Neuronal stem cell (in vitro differentiated cells): ENCODE data around the gene SMARCC2.
A peak's percentile ranks its signal among the peaks of the same experiment; 100 is the strongest.

Source experiments
- DNase-seq: peaks from one replicate; pipeline ENCODE4 v3.0.0-alpha.2; 2013; ENCODE audit warnings: low spot score
- H2AFZ ChIP-seq: one replicate; pipeline ENCODE4 v1.6.1; 2013; ENCODE audit warnings: mild to moderate bottlenecking, low read length, inconsistent platforms
- H2AK5ac ChIP-seq: 2 replicates; pipeline ENCODE4 v1.6.1; 2013; ENCODE audit warnings: low read depth, mild to moderate bottlenecking, inconsistent platforms, low read length, moderate library complexity, mixed read lengths
- H2BK120ac ChIP-seq: 2 replicates; pipeline ENCODE4 v1.6.1; 2013; ENCODE audit warnings: low read depth, mild to moderate bottlenecking, inconsistent platforms, low read length, moderate library complexity, mixed read lengths
- H2BK12ac ChIP-seq: one replicate; pipeline ENCODE4 v1.6.1; 2013; ENCODE audit warnings: low read length, inconsistent platforms
- H2BK15ac ChIP-seq: 2 replicates; pipeline ENCODE4 v1.6.1; 2013; ENCODE audit warnings: mild to moderate bottlenecking, low read length, inconsistent platforms, mixed read lengths
- H2BK5ac ChIP-seq: one replicate; pipeline ENCODE4 v1.6.1; 2013; ENCODE audit warnings: inconsistent platforms, mild to moderate bottlenecking, low read length, moderate library complexity
- H3K14ac ChIP-seq: one replicate; pipeline ENCODE4 v1.6.1; 2013; ENCODE audit warnings: low read length, inconsistent platforms
- H3K18ac ChIP-seq: 2 replicates; pipeline ENCODE4 v1.6.1; 2013; ENCODE audit warnings: low read length, inconsistent platforms
- H3K23ac ChIP-seq: 2 replicates; pipeline ENCODE4 v1.6.1; 2013; ENCODE audit warnings: low read depth, mild to moderate bottlenecking, mixed read lengths, low read length, inconsistent platforms; ENCODE audit not compliant: poor library complexity
- H3K27ac ChIP-seq: replicated peaks from 3 replicates; pipeline ENCODE4 v1.5.1; 2013; ENCODE audit warnings: low read length, inconsistent platforms
- H3K27me3 ChIP-seq, 3 experiments: 2 replicates each; pipeline ENCODE4 v1.6.1; 2013; ENCODE audit warnings: low read length in 3 of 3, mild to moderate bottlenecking in 2 of 3, inconsistent platforms in 1 of 3, low read depth in 1 of 3, mixed read lengths in 1 of 3, moderate library complexity in 1 of 3; ENCODE audit not compliant: control insufficient read depth in 3 of 3, insufficient read depth in 3 of 3
- H3K36me3 ChIP-seq, 2 donors: replicated peaks in 1 of 2; 2 replicates each; pipeline ENCODE4 v1.6.1; 2013; ENCODE audit warnings: low read length in 2 of 2; ENCODE audit not compliant: control insufficient read depth in 2 of 2, insufficient read depth in 2 of 2
- H3K4ac ChIP-seq: 2 replicates; pipeline ENCODE4 v1.6.1; 2013; ENCODE audit warnings: inconsistent platforms, mild to moderate bottlenecking, low read length, moderate library complexity
- H3K4me1 ChIP-seq, 2 donors: 1 replicate in 1 of 2; 2 replicates in 1 of 2; pipeline ENCODE4 v1.6.1; 2013; ENCODE audit warnings: low read length in 2 of 2, low read depth in 1 of 2; ENCODE audit not compliant: control insufficient read depth in 2 of 2, insufficient read depth in 1 of 2
- H3K4me2 ChIP-seq: one replicate; pipeline ENCODE4 v1.6.1; 2013; ENCODE audit warnings: mild to moderate bottlenecking, low read length, inconsistent platforms; ENCODE audit not compliant: insufficient read depth, poor library complexity, severe bottlenecking
- H3K4me3 ChIP-seq, 2 donors: 2 replicates each; pipeline ENCODE4 v1.5.1; 2013; ENCODE audit warnings: low read length in 2 of 2, mild to moderate bottlenecking in 2 of 2, inconsistent platforms in 1 of 2, moderate library complexity in 1 of 2
- H3K79me1 ChIP-seq: one replicate; pipeline ENCODE4 v1.6.1; 2013; ENCODE audit warnings: low read depth, mild to moderate bottlenecking, inconsistent platforms, low read length, moderate library complexity
- H3K9ac ChIP-seq: one replicate; pipeline ENCODE4 v1.6.1; 2013; ENCODE audit warnings: mild to moderate bottlenecking, low read depth, low read length, inconsistent platforms; ENCODE audit not compliant: poor library complexity
- H3K9me3 ChIP-seq, 2 donors: replicated peaks in 1 of 2; 2 replicates each; pipeline versions ENCODE3 to v1.6.1; 2013; ENCODE audit warnings: low read length in 2 of 2, mild to moderate bottlenecking in 2 of 2, inconsistent platforms in 1 of 2, low read depth in 1 of 2, mixed read lengths in 1 of 2, moderate library complexity in 1 of 2; ENCODE audit not compliant: control insufficient read depth in 2 of 2, insufficient read depth in 1 of 2
- H4K8ac ChIP-seq: one replicate; pipeline ENCODE4 v1.6.1; 2013; ENCODE audit warnings: low read depth, mild to moderate bottlenecking, inconsistent platforms, low read length, moderate library complexity
- H4K91ac ChIP-seq: one replicate; pipeline ENCODE4 v1.6.1; 2013; ENCODE audit warnings: low read length, low read depth, mild to moderate bottlenecking, inconsistent platforms; ENCODE audit not compliant: poor library complexity
- WGBS, 2 donors: extraction: QIAGEN DNeasy Blood & Tissue Kit; methylation state at CpG; one replicate each; pipeline ENCODE4 v1.1.7; 2013; ENCODE audit warnings: missing lambda C conversion rate in 2 of 2, mixed read lengths in 1 of 2; ENCODE audit not compliant: insufficient read length in 2 of 2, insufficient replicate concordance in 1 of 2; ENCODE audit errors: extremely low coverage in 2 of 2; 5-methylcytosine and 5-hydroxymethylcytosine counted together

The SMARCC2 gene

GRCh38 chr12:56178347-56178746, 10.9 kb downstream of the SMARCC2 start:
- no CpG with 5 or more reads among the region's 3 CpGs for WGBS, 2 donors
- Histone ChIP-seq H2AFZ (no peak overlapping the region), H3K9ac (no peak overlapping the region), H2AK5ac (no peak overlapping the region), H3K36me3 (peaks cover 53 to 90% of the 10 kb centered on the region in 2 donors), H3K4me2 (no peak overlapping the region), H2BK5ac (no peak overlapping the region), H2BK120ac (no peak overlapping the region), H3K14ac (no peak overlapping the region), H3K4me3 (peak overlapping the region in 1 of 2 donors; percentile 52), H3K18ac (no peak overlapping the region), H3K27me3 (no peaks in the 10 kb centered on the region), H4K8ac (no peak overlapping the region), H4K91ac (no peak overlapping the region), H3K9me3 (peaks cover 4 to 7% of the 10 kb centered on the region in 2 donors), H2BK12ac (no peak overlapping the region), H3K27ac (no peak overlapping the region), H3K79me1 (no peaks in the 10 kb centered on the region), H3K23ac (no peak overlapping the region), H3K4ac (no peak overlapping the region), H3K4me1 (no peaks in the 10 kb centered on the region), H2BK15ac (no peak overlapping the region)
- DNase-seq = no peak

- no peak overlapping the region for H4K91ac ChIP-seq
- H3K27ac ChIP-seq = no peak overlapping the region
- no peak for DNase-seq
- H3K36me3 ChIP-seq = peaks cover 61 to 94% of the 10 kb centered on the region in 2 donors
- H3K9ac ChIP-seq = peak overlapping the region; percentile 21
- no peaks in the 10 kb centered on the region for H3K9me3 ChIP-seq
- H4K8ac ChIP-seq = no peak overlapping the region
- no peak overlapping the region for H3K4me2 ChIP-seq
- H3K23ac ChIP-seq = peak overlapping the region; percentile 65
- H2BK120ac ChIP-seq = no peak overlapping the region
- H3K14ac ChIP-seq = no peak overlapping the region
- no peak overlapping the region for H2BK5ac ChIP-seq
- H2BK15ac ChIP-seq = no peak overlapping the region
- WGBS, 2 donors = no CpG with 5 or more reads among the region's 7 CpGs
- no peaks in the 10 kb centered on the region for H3K4me1 ChIP-seq
- H3K4ac ChIP-seq = no peak overlapping the region
- H2AK5ac ChIP-seq = no peak overlapping the region
- no peaks in the 10 kb centered on the region for H3K27me3 ChIP-seq
- no peak overlapping the region for H3K4me3 ChIP-seq
- no peak overlapping the region for H3K18ac ChIP-seq
- H2AFZ ChIP-seq = no peak overlapping the region
- no peaks in the 10 kb centered on the region for H3K79me1 ChIP-seq
- no peak overlapping the region for H2BK12ac ChIP-seq
Observed at GRCh38 chr12:56172839-56173238, 16.4 kb downstream of the SMARCC2 start.

- no peak overlapping the region for H2BK15ac ChIP-seq
- no peak overlapping the region for H3K18ac ChIP-seq
- H2BK120ac ChIP-seq = no peak overlapping the region
- H3K4me1 ChIP-seq = no peaks in the 10 kb centered on the region
- H4K8ac ChIP-seq = no peak overlapping the region
- no peak overlapping the region for H3K4me2 ChIP-seq
- H2AFZ ChIP-seq = no peak overlapping the region
- H3K36me3 ChIP-seq = peaks cover 64 to 98% of the 10 kb centered on the region in 2 donors
- H3K14ac ChIP-seq = no peak overlapping the region
- no peak overlapping the region for H3K4ac ChIP-seq
- no peak overlapping the region for H2BK12ac ChIP-seq
- no peak overlapping the region for H2AK5ac ChIP-seq
- no CpG with 5 or more reads among the region's 11 CpGs for WGBS, 2 donors
- H3K9me3 ChIP-seq = no peaks in the 10 kb centered on the region
- H3K4me3 ChIP-seq = peak overlapping the region in 1 of 2 donors; percentile 27
- peaks cover 3% of the 10 kb centered on the region for H3K79me1 ChIP-seq
- no peak overlapping the region for H3K9ac ChIP-seq
- no peak overlapping the region for H2BK5ac ChIP-seq
- H3K27me3 ChIP-seq = no peaks in the 10 kb centered on the region
- no peak overlapping the region for H3K27ac ChIP-seq
- DNase-seq = no peak
- no peak overlapping the region for H3K23ac ChIP-seq
- no peak overlapping the region for H4K91ac ChIP-seq
Observed at GRCh38 chr12:56169229-56169759, 20.0 kb downstream of the SMARCC2 start.

GRCh38 chr12:56165369-56165768, 23.9 kb downstream of the SMARCC2 start:
- Histone ChIP-seq H3K23ac (peak overlapping the region; percentile 47), H3K4ac (no peak overlapping the region), H3K79me1 (peaks cover 3% of the 10 kb centered on the region), H2BK120ac (no peak overlapping the region), H2AFZ (no peak overlapping the region), H2BK15ac (no peak overlapping the region), H3K27me3 (no peaks in the 10 kb centered on the region), H3K4me3 (no peak overlapping the region), H3K18ac (no peak overlapping the region), H2BK5ac (no peak overlapping the region), H4K91ac (no peak overlapping the region), H3K4me2 (no peak overlapping the region), H3K27ac (no peak overlapping the region), H3K36me3 (peaks cover 57 to 98% of the 10 kb centered on the region in 2 donors), H3K9me3 (no peaks in the 10 kb centered on the region), H4K8ac (peak overlapping the region; percentile 9), H2AK5ac (no peak overlapping the region), H3K4me1 (peaks cover 14 to 26% of the 10 kb centered on the region in 2 donors), H3K9ac (peak overlapping the region; percentile 12), H3K14ac (no peak overlapping the region), H2BK12ac (no peak overlapping the region)
- WGBS, 2 donors = no CpG with 5 or more reads among the region's 4 CpGs
- DNase-seq = no peak
